ENCODE measurements around the gene MGRN1.

- TF ChIP-seq CTCF (conservative IDR thresholded peaks at IDR 0.05 in 1 of 2, IDR thresholded peaks at IDR 0.05 in 1 of 2; ENCODE audit: extremely low read depth in 1 of 2, insufficient read depth in 1 of 2, low read depth in 1 of 2, low read length in 2 of 2) (no peak), EZH2 (IDR thresholded peaks at IDR 0.05; ENCODE audit: borderline replicate concordance, low read length) (no peak)
Observed at GRCh38 chr16:4612474-4612931, 12.1 kb upstream of the MGRN1 start.

Data from mammary epithelial cell (primary cell).